Breast epithelium (tissue), 3 donors: ENCODE measurements around the gene SFMBT2.

ENCODE experiments used
- POLR2AphosphoS5 ChIP-seq, 3 donors: sonication (generic); formaldehyde crosslinking; IDR thresholded peaks; one replicate each; pipeline ENCODE4 v1.6.1; 2017; ENCODE audit warnings: antibody characterized with exemption in 3 of 3
- TF ChIP-seq, protein P1 (sequence below), 3 donors: fragments of 450-650 bp; IDR thresholded peaks; one replicate each; pipeline ENCODE4 v1.5.1; 2016 to 2017; ENCODE audit warnings: antibody characterized with exemption in 3 of 3, mild to moderate bottlenecking in 3 of 3, moderate library complexity in 3 of 3

DNA sequence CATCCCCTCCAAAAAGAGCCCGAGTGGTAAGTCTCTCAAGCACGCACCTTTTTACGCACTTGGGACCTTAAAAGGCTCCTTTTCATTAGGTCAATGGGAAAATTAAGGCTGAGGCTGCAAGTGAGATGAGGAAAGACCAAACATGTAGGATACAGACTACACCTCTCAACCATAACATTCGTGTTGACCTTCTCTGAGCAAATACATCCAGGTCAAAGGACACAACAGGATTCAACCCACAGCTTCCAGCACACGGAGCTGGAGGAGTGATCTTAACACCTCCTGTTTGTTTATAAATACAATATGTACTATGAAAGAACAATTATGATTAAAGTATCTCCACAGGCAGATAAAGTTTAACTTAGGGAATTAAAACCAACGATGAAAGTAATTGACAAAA, 9.7 kb downstream of the SFMBT2 start:
- TF ChIP-seq POLR2AphosphoS5 (IDR thresholded peaks at IDR 0.05) = no peak
- TF ChIP-seq, protein P1, sequence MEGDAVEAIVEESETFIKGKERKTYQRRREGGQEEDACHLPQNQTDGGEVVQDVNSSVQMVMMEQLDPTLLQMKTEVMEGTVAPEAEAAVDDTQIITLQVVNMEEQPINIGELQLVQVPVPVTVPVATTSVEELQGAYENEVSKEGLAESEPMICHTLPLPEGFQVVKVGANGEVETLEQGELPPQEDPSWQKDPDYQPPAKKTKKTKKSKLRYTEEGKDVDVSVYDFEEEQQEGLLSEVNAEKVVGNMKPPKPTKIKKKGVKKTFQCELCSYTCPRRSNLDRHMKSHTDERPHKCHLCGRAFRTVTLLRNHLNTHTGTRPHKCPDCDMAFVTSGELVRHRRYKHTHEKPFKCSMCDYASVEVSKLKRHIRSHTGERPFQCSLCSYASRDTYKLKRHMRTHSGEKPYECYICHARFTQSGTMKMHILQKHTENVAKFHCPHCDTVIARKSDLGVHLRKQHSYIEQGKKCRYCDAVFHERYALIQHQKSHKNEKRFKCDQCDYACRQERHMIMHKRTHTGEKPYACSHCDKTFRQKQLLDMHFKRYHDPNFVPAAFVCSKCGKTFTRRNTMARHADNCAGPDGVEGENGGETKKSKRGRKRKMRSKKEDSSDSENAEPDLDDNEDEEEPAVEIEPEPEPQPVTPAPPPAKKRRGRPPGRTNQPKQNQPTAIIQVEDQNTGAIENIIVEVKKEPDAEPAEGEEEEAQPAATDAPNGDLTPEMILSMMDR (IDR thresholded peaks at IDR 0.05) = no peak
